Esophagus muscularis mucosa (tissue), 3 donors: Measurements from ENCODE around the gene ZSCAN12.

Experiments used
- EP300 ChIP-seq: sonication (generic); formaldehyde crosslinking; IDR thresholded peaks from one replicate; pipeline ENCODE4 v1.6.1; 2017; ENCODE audit warnings: antibody characterized with exemption
- POLR2A ChIP-seq: fragments of 450-650 bp; IDR thresholded peaks from one replicate; pipeline ENCODE4 v1.6.1; 2017; ENCODE audit warnings: antibody characterized with exemption, moderate library complexity, mild to moderate bottlenecking, low read depth
- POLR2AphosphoS5 ChIP-seq, 2 donors: sonication (generic); formaldehyde crosslinking; IDR thresholded peaks; one replicate each; pipeline ENCODE4 v1.6.1; 2017; ENCODE audit warnings: antibody characterized with exemption in 2 of 2

DNA sequence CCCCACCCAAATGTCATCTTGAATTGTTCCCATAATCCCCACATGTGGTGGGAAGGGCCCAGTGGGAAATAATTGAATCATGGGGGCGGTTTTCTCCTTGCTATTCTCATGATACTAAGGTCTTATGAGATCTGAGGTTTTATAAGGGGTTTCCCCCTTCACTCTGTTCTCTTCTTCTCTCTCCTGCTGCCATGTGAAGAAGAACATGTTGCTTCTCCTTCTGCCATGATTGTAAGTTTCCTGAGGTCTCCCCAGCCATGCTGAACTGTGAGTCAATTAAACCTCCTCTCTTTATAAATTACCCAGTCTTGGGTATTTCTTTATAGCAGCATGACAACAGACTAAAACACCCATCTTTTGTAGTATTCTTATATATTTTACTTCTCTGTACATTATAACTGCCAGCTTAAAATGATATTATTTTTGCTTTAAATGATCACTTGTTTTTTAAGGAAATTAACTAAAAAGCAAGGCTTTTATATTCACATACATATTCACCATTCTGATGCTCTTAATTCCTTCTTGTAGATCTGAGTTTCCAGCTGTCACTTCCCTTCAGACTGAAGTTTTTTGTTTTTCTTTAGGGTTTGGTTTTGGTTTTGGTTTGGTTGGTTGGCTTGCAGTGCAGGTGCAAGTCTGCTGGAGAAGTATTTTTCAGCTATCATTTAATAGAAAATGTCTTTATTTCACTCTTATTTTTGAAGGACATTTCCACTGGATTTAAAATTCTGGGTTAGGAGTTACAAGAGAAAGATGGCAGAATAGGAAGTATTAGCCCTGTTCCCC is 59.0 kb downstream of the ZSCAN12 start:
- TF ChIP-seq POLR2A (no peak), EP300 (no peak), POLR2AphosphoS5 (IDR thresholded peaks at IDR 0.05) (no peak)
